ENCODE data around the gene CTDSPL.
"Not testable (repeated sequence)": the region's sequence is repeated elsewhere in the genome, so short reads cannot be mapped to it uniquely, and the experiment has no call there.

Gene CTDSPL

DNA sequence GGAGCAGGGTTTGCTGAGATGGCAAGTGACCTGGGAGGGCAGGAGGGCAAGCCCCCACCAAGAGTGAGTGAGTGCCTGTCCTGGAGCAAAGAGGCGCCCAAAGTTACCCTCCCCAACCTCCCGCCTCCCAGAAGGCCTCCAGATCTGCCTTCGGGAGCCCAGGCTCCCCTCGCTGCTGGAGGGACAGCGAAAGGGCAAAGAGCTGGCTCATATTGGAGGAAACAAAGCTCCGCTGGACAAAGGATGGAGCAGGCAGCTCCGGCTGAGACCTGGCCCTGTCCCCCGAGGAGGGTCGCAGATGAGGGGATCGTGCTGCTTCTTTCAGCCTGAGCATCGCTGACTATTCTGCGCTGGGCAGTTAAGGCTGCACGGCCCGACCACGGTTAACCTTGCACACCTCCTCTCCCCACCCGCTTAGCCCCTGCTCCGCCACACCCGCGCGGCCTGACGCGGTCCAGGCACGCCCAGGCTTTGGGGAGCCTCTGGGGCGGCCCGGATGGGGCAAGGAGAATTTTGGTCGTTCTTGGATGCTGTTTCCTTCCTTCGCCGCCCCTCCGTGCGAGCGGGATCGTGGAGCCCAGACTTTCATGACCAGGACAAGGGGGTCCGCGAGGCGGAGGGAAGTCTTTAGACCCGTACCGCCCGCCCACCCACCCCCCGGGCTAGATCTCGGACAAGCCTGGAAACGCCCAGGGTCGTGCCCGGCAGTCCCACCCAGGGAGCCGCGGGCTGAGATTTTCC is 167.1 kb downstream of the CTDSPL start:
- H3K4me1 Mint-ChIP-seq (ENCODE audit: low read depth): peaks cover 30% of the 10 kb centered on the region
- H3K27ac Mint-ChIP-seq: no peak overlapping the region
- peak overlapping the region; percentile 26 for H3K4me3 Mint-ChIP-seq
- no peaks in the 10 kb centered on the region for H3K9me3 Mint-ChIP-seq
- peaks cover 14% of the 10 kb centered on the region for H3K27me3 Mint-ChIP-seq
- no peaks in the 10 kb centered on the region for H3K36me3 Mint-ChIP-seq (ENCODE audit: low read depth)

DNA sequence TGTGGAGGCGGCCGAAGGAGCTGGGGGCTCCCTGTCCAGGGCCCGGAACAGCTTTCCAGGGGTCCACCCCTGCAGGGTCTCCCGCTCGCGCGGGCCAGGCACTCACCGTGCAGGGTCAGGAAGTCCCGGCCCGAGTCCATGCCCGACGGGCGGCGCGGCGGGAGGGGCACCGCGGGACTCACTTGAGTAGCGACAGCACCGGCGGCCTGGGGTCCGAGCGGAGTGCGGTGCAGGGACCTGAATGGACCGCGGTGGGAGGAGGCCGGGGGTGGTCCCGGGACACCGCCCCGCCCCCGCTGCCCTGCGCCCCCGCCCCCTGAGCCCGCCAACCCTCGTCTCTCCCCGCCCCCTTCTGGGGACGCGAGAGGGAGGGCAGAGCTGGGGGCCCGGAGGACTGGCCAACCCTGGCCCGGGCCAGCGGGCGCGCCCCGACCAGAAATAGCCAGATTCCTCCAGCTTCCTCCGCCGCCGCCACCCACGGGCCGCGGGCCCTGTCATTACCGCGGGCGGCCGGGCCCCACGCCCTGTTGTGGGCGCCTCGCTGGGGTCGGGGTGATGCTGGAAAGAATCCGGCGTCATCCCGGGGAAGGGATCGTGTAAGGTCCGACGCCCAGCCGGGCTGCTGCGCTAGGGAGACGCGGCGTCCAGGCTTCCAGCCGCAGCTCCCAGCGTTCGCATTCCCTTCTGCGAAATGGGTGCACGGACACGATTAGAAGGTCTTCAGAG is 167.9 kb downstream of the CTDSPL start, which contains the start of gene PLCD1:
Gene PLCD1, minus strand, starts transcription at position 243 of the 726 bp plus-strand sequence. Its CDS starts 103 bp downstream, at position 140.
- H3K27me3 Mint-ChIP-seq: peaks cover 14% of the 10 kb centered on the region
- no peak within 1 kb of the TSS for H3K27ac Mint-ChIP-seq
- peaks cover 27% of the 10 kb centered on the region for H3K4me1 Mint-ChIP-seq (ENCODE audit: low read depth)
- no peaks in the 10 kb centered on the region for H3K9me3 Mint-ChIP-seq
- peak within 1 kb of the TSS; percentile 53 for H3K4me3 Mint-ChIP-seq
- no peaks in the 10 kb centered on the region for H3K36me3 Mint-ChIP-seq (ENCODE audit: low read depth)

DNA sequence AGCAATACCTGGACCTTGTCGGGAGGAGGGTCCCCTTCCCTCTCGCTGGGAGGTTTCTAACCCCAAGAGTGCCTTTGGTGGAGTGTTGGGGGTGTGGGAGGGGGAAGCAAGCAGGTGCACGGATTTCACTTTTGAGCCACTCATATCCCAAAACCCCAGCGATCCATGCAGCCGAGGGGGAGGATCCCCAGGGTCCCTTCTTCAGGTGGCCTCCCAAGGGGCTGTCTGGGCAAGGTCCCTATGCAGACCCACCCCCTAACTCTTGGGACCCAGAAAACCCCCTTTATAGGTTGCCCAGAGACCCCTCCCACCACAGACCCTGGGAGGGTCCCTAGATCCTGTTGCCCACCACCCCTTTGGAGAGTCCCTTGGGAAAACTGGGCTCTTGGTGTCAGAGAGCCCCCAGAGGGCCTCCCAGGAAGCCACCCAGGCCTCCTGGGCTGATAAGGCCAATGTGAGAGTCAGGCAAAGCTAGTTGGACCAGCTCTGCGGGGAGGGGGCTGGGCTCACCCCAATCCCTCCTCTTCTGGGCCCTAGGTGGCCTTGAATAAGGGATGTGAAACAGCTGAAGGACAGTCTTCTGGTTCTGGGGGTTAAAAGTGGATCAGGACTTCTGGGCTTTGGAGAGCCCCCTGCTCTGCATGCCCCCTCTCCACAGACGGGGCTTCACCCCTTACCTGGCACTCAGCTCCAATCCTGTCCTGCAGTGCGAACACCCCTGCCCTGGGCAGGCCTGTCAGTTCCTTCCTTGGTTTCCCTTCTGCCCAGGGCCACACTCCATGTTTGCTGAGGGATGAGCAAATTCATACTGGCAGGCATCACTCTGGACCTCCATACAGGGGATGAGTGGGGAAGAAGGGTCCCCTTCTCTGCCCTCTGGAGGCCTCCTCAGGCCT is 168.7 kb downstream of the CTDSPL start:
- Mint-ChIP-seq H3K27me3 (peaks cover 14% of the 10 kb centered on the region), H3K27ac (no peak overlapping the region), H3K36me3 (ENCODE audit: low read depth) (no peaks in the 10 kb centered on the region), H3K4me3 (peak overlapping the region; percentile 53), H3K4me1 (ENCODE audit: low read depth) (peaks cover 20% of the 10 kb centered on the region), H3K9me3 (no peaks in the 10 kb centered on the region)

DNA sequence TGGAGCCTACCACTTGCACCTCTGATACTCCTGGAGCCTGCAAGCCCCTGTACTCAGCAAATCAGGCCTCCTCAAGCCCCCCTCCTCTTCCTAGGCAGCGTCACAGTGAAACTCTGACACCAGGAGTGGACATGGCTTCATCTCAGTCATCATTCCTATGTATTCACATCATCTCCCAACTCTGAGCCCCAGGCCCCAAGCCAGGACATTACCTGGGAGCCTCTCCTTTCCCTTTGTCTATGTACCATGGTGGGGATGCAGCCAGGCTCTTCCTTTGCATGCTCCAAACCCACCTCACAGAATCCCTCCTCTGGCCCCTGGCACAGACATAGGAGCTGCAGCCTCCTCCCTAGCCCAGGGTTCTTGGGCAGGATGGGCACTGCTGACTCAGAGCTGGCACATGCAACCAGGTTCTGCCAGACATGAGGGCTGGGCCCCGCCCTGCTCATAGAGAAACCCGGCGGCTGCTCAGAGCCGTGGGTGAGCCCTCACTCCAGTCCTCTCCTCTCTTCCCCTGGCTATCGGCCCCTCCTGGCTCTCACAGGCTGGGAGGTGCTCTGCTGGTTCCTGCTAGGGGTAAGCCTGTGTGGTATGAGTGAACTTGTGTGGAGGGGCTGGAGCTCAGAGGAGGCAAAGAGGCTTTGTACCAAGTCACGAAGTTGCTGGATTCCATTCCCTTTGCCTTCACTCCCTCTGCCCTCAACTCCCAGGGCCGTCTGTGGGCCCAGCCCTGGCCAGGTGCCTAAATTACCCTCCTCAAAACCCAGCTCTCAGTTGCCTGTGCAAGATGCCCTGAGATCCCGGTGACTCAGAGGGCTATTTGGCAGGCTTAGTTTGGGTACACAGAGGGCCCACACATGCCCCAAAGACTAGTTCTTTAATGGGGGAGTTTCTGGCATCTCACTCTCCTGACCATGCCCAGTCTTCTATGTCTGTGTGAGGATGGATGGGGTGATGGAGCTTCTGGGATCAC is 169.6 kb downstream of the CTDSPL start:
- no peak overlapping the region for H3K4me3 Mint-ChIP-seq
- H3K27me3 Mint-ChIP-seq: peaks cover 14% of the 10 kb centered on the region

DNA sequence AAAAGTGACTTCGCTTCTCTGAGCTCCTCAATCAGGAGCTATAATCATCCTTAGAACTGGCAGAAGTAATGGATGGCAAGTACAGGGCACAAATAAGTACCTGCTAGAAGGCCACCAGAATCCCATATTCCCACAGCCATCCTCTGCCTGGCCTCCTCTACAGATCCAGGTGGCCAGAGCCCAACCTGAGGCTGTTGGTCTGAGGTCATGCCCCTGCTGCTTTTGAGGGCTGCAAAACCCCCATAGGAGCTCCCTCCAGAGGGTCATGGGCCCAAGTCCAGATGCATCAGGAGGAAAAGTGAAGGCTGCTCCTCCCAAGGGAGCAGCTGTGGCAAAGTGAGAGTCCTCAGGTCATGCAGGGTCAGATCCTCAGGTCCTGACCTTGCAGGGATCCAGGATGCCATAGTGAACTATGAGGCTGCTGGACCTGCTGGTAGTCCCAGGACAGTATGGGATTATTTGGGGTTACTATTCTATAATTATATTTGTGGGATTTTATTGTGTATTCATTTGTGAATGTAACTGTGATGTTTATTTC is 170.7 kb downstream of the CTDSPL start:
- H3K9me3 Mint-ChIP-seq: no peaks in the 10 kb centered on the region
- H3K36me3 Mint-ChIP-seq (ENCODE audit: low read depth): no peaks in the 10 kb centered on the region
- H3K4me3 Mint-ChIP-seq: no peak overlapping the region
- H3K4me1 Mint-ChIP-seq (ENCODE audit: low read depth): peaks cover 13% of the 10 kb centered on the region
- peaks cover 14% of the 10 kb centered on the region for H3K27me3 Mint-ChIP-seq
- no peak overlapping the region for H3K27ac Mint-ChIP-seq

More for the DNA sequence above, 169.6 kb downstream of the CTDSPL start:
- Mint-ChIP-seq H3K27ac (no peak overlapping the region), H3K4me1 (ENCODE audit: low read depth) (peaks cover 13% of the 10 kb centered on the region), H3K36me3 (ENCODE audit: low read depth) (no peaks in the 10 kb centered on the region), H3K9me3 (no peaks in the 10 kb centered on the region)

DNA sequence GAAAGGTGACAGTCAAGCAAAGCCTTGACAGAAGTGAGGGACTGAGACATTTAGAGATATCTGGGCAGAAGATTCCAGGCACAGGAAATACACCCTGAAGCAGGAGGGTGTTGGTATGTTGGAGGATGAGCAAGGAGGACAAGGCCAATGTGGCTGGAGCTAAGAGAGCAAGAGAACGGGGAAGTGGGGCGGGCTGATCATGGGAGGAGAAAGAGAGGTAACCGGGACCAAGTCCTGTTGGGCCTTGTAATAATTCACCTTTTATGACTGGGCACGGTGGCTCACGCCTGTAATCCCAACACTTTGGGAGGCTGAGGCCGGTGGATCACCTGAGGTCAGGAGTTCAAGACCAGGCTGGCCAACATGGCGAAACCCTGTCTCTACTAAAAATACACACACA is 171.9 kb downstream of the CTDSPL start:
- H3K36me3 Mint-ChIP-seq (ENCODE audit: low read depth); H3K27me3 Mint-ChIP-seq; H3K27ac Mint-ChIP-seq; H3K9me3 Mint-ChIP-seq; H3K4me3 Mint-ChIP-seq: not testable (repeated sequence)
- peaks cover 18% of the 10 kb centered on the region for H3K4me1 Mint-ChIP-seq (ENCODE audit: low read depth)
